ENCODE data around the gene TCOF1.

Gene TCOF1

GRCh38 chr5:150386024-150386855, 28.7 kb downstream of the TCOF1 start:
- DNase-seq (ENCODE audit: low read depth in 1 of 2, low spot score in 1 of 2), result no peak

DNA sequence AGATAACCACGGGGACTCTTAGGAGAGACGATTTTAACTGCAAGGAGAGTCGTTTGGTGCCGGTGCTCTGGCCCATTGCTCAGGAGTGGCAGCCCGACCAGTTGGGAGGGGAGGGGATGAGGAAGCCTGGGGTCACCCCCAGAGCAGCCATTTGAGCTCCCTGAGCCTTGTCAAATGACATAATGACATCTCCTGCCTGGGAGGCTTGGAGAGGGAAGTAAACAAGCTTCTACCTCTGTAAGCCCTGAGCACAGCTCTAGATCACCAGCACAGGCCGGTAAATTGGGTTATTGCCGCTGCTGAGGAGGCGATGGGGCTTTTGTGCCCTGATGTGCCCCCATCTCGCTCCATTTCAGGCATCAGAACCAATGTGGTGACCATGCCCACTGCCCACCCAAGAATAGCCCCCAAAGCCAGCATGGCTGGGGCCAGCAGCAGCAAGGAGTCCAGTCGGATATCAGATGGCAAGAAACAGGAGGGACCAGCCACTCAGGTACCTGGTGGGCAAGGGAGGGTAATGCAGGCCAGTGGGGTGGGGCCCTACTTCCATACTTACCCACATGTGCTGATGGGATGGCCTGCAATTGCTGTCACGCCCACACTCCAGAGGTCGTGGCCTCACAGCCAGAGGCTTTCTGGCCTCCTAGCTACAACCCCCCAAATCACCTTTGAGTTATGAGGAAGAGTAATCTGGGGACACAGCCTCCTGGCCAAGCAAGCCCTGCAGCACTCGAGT, 32.2 kb downstream of the TCOF1 start:
- no peak for DNase-seq (ENCODE audit: low read depth in 1 of 2, low spot score in 1 of 2)

- no peak for DNase-seq (ENCODE audit: low read depth in 1 of 2, low spot score in 1 of 2)
Observed at GRCh38 chr5:150391064-150391834, 33.8 kb downstream of the TCOF1 start.

DNA sequence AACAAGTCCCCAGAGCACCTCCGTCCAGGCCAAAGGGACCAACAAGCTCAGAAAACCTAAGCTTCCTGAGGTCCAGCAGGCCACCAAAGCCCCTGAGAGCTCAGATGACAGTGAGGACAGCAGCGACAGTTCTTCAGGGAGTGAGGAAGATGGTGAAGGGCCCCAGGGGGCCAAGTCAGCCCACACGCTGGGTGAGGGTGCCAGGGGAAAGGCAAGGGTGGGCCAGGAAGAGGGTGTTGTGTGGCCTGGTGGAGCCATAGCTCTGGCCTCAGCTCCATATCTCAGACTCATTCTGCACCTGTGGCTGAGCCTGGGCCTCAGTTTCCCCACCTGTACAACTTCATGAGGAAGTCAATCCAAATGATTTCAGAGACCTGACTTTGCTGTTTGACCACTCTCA, 34.5 kb downstream of the TCOF1 start:
- no peak for DNase-seq (ENCODE audit: low read depth in 1 of 2, low spot score in 1 of 2)

- DNase-seq (ENCODE audit: low read depth in 1 of 2, low spot score in 1 of 2), result no peak
Observed at GRCh38 chr5:150392680-150393079, 35.2 kb downstream of the TCOF1 start.

DNA sequence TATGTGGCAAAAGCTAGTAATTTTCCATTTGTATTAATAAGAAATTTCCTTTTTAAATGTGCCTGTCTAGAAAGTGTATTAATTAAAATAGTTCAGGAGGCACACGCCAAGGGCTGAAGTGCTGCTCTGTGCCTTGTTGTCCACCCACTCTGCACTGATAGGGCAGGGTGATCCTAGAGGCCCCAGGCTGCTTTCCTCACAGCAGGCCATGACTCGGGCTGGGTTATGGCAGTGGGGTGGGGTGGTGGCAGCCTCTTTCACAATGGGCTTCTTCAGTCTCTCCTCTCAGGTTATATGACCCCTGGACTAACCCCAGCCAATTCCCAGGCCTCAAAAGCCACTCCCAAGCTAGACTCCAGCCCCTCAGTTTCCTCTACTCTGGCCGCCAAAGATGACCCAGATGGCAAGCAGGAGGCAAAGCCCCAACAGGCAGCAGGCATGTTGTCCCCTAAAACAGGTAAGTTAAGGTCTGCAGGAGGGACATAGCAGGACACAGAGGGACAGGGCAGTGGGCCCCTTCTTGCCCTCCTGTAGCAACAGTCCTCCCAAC, 35.7 kb downstream of the TCOF1 start:
- DNase-seq (ENCODE audit: low read depth in 1 of 2, low spot score in 1 of 2), result no peak

- no peak for DNase-seq (ENCODE audit: low read depth in 1 of 2, low spot score in 1 of 2)
Observed at GRCh38 chr5:150394131-150394530, 36.6 kb downstream of the TCOF1 start.

- no peak for DNase-seq (ENCODE audit: low read depth in 1 of 2, low spot score in 1 of 2)
Observed at GRCh38 chr5:150394912-150395687, 37.6 kb downstream of the TCOF1 start.

DNA sequence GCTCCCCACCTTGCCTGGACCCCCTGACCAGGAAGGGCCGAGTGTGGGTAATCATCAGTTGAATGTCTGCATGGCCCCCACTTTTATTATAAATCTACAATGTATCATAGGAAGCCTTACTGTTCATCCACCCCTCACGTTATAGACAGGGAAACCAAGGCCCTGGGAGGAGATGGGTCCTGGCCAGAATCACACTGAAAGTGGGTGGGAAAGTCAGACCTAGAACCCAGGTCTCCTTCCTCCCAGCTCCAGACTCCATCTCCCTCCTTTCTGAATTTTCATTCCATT, 38.1 kb downstream of the TCOF1 start:
- DNase-seq (ENCODE audit: low read depth in 1 of 2, low spot score in 1 of 2), result no peak

DNA sequence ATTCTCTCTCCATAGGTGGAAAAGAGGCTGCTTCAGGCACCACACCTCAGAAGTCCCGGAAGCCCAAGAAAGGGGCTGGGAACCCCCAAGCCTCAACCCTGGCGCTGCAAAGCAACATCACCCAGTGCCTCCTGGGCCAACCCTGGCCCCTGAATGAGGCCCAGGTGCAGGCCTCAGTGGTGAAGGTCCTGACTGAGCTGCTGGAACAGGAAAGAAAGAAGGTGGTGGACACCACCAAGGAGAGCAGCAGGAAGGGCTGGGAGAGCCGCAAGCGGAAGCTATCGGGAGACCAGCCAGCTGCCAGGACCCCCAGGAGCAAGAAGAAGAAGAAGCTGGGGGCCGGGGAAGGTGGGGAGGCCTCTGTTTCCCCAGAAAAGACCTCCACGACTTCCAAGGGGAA, 38.8 kb downstream of the TCOF1 start:
- no peak for DNase-seq (ENCODE audit: low read depth in 1 of 2, low spot score in 1 of 2)

DNA sequence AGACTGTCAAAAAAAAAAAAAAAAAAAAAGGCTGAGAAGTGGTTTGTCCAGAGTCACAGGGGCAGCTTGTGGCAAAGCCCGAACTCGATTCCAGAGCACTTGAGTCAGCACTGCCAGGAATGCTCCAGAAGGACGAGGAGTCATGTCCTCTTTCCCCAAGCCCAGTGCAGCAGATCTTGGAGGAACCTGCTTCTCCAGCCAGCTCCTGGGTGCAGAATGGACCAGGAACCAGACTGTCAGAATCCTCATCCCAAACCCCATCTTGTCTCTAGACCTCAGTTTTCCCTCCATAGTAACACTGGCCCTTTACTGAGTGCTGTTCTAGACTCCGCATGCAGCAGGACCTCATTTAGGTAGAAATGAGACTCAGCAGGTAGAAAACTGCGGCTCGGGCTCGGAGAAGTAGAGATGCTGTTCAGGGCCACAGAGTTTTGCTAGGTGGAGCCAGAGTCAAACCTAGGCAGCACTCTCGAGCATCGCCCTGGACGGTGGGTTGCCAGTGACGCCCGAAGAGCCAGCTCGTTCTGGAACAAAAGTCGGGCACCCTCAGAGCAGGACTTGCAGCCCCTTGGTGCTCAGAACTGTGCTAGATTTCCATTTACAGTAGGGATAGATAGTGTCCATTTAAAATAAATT, 39.8 kb downstream of the TCOF1 start:
- no peak for DNase-seq (ENCODE audit: low read depth in 1 of 2, low spot score in 1 of 2)

DNA sequence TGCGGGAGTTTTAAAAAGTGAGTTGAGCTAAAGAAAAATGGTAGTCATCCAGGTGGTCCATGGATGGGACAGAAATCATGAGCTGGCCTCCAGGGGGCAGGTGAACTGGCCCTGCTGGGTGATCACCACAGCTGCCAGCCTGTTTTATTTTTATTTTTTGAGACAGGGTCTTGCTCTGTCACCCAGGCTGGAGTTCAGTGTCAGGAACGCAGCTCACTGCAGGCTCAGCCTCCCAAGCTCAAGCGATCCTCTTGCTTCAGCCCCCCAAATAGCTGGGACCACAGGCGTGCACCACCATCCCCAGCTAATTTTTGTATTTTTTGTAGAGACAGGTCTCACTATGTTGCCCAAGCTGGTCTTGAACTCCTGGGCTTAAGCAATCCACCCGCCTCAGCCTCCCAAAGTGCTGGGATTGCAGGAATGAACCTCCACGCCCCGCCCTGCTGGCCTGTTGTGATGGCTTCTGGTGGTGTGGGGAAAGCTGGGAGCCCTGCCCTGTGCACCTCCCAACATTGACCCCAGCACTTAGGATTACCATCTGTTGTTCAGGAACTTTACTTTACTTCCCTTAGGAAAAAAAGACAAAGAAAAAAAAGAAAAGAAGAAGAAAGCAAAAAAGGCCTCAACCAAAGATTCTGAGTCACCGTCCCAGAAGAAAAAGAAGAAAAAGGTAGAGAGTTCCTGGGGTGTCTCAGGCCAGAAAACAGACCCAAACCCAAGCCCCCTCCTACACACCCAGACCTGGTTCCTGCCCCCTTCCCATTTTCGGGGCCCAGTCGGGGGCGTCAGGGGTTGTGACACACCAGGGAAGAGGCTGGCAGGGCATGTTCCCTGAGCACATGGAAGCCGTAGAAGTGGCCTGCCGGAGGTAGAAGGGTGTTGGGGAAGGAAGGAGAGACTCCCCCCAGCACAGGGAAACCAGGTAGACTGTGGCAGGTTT, 40.6 kb downstream of the TCOF1 start:
- DNase-seq (ENCODE audit: low read depth in 1 of 2, low spot score in 1 of 2), result no peak

DNA sequence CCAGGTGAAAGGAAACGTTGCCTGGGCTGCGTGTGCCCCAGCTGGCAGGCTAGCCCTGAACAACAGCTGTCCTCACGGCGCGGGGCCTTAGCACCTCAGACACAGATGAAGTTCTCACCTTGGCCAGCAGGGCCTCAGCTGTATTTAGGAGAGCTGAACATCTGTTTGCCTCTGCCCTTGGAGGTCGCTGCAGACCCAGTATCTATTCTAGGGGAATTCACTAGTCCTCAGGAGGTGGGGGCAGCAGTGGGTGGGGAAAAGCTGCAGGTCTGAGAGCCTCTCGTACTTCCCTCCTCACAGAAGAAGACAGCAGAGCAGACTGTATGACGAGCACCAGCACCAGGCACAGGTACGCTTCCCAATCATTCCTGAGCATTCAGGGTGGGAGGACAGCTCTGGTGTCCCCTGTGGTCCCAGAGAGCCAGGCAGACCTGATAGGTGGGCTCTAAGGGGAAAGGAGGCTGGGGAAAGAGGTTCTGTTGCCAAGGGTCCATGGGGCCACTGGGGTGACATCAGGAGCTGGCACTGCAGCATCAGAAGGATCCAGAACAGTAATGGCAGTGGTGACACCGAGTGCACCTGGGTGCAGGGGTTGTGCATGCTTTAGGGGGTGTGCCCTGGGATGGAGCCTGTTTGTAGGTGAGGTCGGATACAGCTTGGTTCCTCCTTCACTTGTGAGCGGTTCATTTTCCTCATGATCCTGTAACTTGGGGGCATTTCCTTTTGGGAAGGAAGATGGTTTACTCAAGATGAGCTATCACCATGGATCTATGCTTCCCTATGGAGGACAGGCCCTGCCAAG, 41.4 kb downstream of the TCOF1 start:
- no peak for DNase-seq (ENCODE audit: low read depth in 1 of 2, low spot score in 1 of 2)

DNA sequence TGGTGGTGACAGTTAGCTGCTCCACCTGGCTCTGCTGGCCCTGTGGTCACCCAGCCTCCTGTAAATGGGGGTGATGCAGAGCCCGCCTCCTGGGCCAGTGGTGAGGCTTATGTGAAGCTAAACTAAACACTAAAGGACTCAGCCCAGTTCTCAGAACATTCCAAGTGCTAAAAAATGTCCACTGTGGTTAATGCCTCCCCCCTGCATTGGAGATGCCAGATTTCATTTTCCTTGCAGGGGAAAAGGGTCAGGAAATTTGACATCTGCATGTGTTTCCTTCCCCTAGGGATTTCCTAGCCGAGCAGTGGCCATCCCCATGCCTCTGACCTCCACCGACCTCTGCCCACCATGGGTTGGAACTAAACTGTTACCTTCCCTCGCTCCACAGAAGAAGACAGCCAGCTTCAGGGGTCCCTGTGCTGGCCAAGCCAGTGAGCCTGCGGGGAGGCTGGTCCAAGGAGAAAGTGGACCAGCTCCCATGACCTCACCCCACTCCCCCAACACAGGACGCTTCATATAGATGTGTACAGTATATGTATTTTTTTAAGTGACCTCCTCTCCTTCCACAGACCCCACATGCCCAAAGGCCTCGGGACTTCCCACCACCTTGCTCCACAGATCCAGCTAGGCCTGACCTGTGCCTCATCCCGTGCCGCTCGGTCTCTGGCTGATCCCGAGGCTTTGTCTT, 42.2 kb downstream of the TCOF1 start:
- no peak for DNase-seq (ENCODE audit: low read depth in 1 of 2, low spot score in 1 of 2)

- no peak for DNase-seq (ENCODE audit: low read depth in 1 of 2, low spot score in 1 of 2)
Observed at GRCh38 chr5:150400316-150401075, 43.0 kb downstream of the TCOF1 start.

- DNase-seq (ENCODE audit: low read depth in 1 of 2, low spot score in 1 of 2), result no peak
Observed at GRCh38 chr5:150401076-150401375, 43.5 kb downstream of the TCOF1 start.

Measured in stimulated activated CD4-positive, alpha-beta T cell treated with anti-CD3 and anti-CD28 coated beads, Interleukin-15, amount 100 ng/mL, for 1 hour (primary cell).